SK-N-SH treated with all-trans-retinoic acid at 6 μM for 48 hours (cell line): ENCODE results near the gene TMEM232.

Source experiments
- ATAC-seq: fragments of 200-7000 bp; cut with Tn5 transposase; 3 replicates; pipeline ENCODE4 v1.9.1; 2020; ENCODE audit warnings: mild to moderate bottlenecking, moderate library complexity
- ARNTL ChIP-seq: fragments of 450-650 bp; formaldehyde crosslinking; IDR thresholded peaks from 2 replicates; pipeline ENCODE4 v1.5.0; 2020; ENCODE audit warnings: low read depth, mild to moderate bottlenecking, moderate library complexity, borderline replicate concordance
- BACH2 ChIP-seq: fragments of 250-450 bp; sonication (Bioruptor Pico); IDR thresholded peaks from 2 replicates; pipeline ENCODE4 v1.9.0; 2021; ENCODE audit warnings: mild to moderate bottlenecking, borderline replicate concordance
- CSDC2 ChIP-seq: fragments of 250-450 bp; sonication (Bioruptor Pico); IDR thresholded peaks from 2 replicates; pipeline ENCODE4 v1.5.0; 2020; ENCODE audit warnings: mild to moderate bottlenecking, moderate library complexity
- ESRRG ChIP-seq: fragments of 250-450 bp; sonication (Bioruptor Pico); IDR thresholded peaks from 2 replicates; pipeline ENCODE4 v1.6.1; 2021; ENCODE audit warnings: mild to moderate bottlenecking
- GLIS3 ChIP-seq: fragments of 250-450 bp; sonication (Bioruptor Pico); IDR thresholded peaks from 2 replicates; pipeline ENCODE4 v1.5.0; 2020; ENCODE audit warnings: mild to moderate bottlenecking, moderate library complexity
- ISL1 ChIP-seq: fragments of 250-450 bp; sonication (Bioruptor Pico); IDR thresholded peaks from 2 replicates; pipeline ENCODE4 v2.1.2; 2022; ENCODE audit warnings: mild to moderate bottlenecking, moderate library complexity
- OSR1 ChIP-seq: fragments of 250-450 bp; sonication (Bioruptor Pico); IDR thresholded peaks from 2 replicates; pipeline ENCODE4 v1.8.0; 2022; ENCODE audit warnings: moderate library complexity, mild to moderate bottlenecking, inconsistent platforms
- PPARA ChIP-seq: fragments of 250-450 bp; sonication (Bioruptor Pico); IDR thresholded peaks from 2 replicates; pipeline ENCODE4 v1.5.0; 2020; ENCODE audit warnings: mild to moderate bottlenecking, borderline replicate concordance
- RARB ChIP-seq: fragments of 250-450 bp; sonication (Bioruptor Pico); IDR thresholded peaks from 2 replicates; pipeline ENCODE4 v1.8.0; 2021; ENCODE audit warnings: mild to moderate bottlenecking, moderate library complexity
- SNAI2 ChIP-seq: fragments of 250-450 bp; sonication (Bioruptor Pico); IDR thresholded peaks from 2 replicates; pipeline ENCODE4 v1.5.0; 2020; ENCODE audit warnings: mild to moderate bottlenecking, moderate library complexity
- TOX ChIP-seq: fragments of 250-450 bp; sonication (Bioruptor Pico); IDR thresholded peaks from 2 replicates; pipeline ENCODE4 v1.8.0; 2021; ENCODE audit warnings: mild to moderate bottlenecking, moderate library complexity, borderline replicate concordance
- ZFP3 ChIP-seq: fragments of 250-450 bp; sonication (Bioruptor Pico); IDR thresholded peaks from 2 replicates; pipeline ENCODE4 v1.5.0; 2020; ENCODE audit warnings: mild to moderate bottlenecking, moderate library complexity
- ZFP30 ChIP-seq: fragments of 450-650 bp; formaldehyde crosslinking; IDR thresholded peaks from 2 replicates; pipeline ENCODE4 v1.5.0; 2022; ENCODE audit warnings: mild to moderate bottlenecking, moderate library complexity
- ZNF565 ChIP-seq: fragments of 450-650 bp; formaldehyde crosslinking; conservative IDR thresholded peaks from 2 replicates; pipeline ENCODE4 v1.5.0; 2020; ENCODE audit warnings: low read depth, mild to moderate bottlenecking, moderate library complexity
- ZNF70 ChIP-seq: fragments of 450-650 bp; formaldehyde crosslinking; IDR thresholded peaks from 2 replicates; pipeline ENCODE4 v1.5.0; 2020; ENCODE audit warnings: mild to moderate bottlenecking, moderate library complexity
- ZNF8 ChIP-seq: fragments of 450-650 bp; formaldehyde crosslinking; IDR thresholded peaks from 2 replicates; pipeline ENCODE4 v1.5.0; 2020; ENCODE audit warnings: mild to moderate bottlenecking, moderate library complexity
- TF ChIP-seq, protein P1 (sequence below): fragments of 250-450 bp; sonication (Bioruptor Pico); IDR thresholded peaks from 2 replicates; pipeline ENCODE4 v1.8.0; 2020; ENCODE audit warnings: mild to moderate bottlenecking, moderate library complexity, borderline replicate concordance
- TF ChIP-seq, protein P2 (sequence below): fragments of 250-450 bp; sonication (Bioruptor Pico); IDR thresholded peaks from 2 replicates; pipeline ENCODE4 v1.5.1; 2021; ENCODE audit warnings: mild to moderate bottlenecking, moderate library complexity
- TF ChIP-seq, protein P3 (sequence below): fragments of 250-450 bp; sonication (Bioruptor Pico); IDR thresholded peaks from 2 replicates; pipeline ENCODE4 v1.5.0; 2020; ENCODE audit warnings: mild to moderate bottlenecking, moderate library complexity
- TF ChIP-seq, protein P4 (sequence below): fragments of 250-450 bp; sonication (Bioruptor Pico); IDR thresholded peaks from 2 replicates; pipeline ENCODE4 v1.5.1; 2020; ENCODE audit warnings: low read depth, mild to moderate bottlenecking, moderate library complexity

Gene TMEM232

DNA sequence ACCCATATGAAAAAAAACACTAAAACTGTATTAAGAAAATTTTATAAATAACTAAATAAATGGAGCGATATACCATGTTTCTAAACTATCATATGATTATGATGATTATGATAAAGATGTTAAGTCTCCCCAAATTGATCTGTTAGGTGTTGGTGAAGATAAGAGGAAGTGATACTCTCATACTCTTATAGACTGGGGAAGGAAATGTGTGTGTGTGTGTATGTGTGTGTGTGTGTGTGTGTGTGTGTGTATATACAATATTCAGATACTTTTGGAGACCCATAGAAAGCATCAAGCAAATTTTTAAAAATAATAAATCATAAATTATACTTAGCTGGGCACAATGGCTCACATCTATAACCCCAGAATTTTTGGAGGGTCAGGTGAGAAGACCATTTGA lies 62.9 kb downstream of the TMEM232 start:
- ATAC-seq, result no peak
- TF ChIP-seq, protein P1, sequence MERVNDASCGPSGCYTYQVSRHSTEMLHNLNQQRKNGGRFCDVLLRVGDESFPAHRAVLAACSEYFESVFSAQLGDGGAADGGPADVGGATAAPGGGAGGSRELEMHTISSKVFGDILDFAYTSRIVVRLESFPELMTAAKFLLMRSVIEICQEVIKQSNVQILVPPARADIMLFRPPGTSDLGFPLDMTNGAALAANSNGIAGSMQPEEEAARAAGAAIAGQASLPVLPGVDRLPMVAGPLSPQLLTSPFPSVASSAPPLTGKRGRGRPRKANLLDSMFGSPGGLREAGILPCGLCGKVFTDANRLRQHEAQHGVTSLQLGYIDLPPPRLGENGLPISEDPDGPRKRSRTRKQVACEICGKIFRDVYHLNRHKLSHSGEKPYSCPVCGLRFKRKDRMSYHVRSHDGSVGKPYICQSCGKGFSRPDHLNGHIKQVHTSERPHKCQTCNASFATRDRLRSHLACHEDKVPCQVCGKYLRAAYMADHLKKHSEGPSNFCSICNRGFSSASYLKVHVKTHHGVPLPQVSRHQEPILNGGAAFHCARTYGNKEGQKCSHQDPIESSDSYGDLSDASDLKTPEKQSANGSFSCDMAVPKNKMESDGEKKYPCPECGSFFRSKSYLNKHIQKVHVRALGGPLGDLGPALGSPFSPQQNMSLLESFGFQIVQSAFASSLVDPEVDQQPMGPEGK (CRISPR knock-in tag), result no peak
- no peak for TF ChIP-seq SNAI2 (CRISPR knock-in tag)
- TF ChIP-seq OSR1 (CRISPR knock-in tag), result no peak
- TF ChIP-seq ZNF70 (CRISPR knock-in tag), result no peak
- TF ChIP-seq TOX (CRISPR knock-in tag), result no peak
- TF ChIP-seq, protein P2, sequence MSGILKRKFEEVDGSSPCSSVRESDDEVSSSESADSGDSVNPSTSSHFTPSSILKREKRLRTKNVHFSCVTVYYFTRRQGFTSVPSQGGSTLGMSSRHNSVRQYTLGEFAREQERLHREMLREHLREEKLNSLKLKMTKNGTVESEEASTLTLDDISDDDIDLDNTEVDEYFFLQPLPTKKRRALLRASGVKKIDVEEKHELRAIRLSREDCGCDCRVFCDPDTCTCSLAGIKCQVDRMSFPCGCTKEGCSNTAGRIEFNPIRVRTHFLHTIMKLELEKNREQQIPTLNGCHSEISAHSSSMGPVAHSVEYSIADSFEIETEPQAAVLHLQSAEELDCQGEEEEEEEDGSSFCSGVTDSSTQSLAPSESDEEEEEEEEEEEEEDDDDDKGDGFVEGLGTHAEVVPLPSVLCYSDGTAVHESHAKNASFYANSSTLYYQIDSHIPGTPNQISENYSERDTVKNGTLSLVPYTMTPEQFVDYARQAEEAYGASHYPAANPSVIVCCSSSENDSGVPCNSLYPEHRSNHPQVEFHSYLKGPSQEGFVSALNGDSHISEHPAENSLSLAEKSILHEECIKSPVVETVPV (CRISPR knock-in tag), result no peak
- TF ChIP-seq, protein P3, sequence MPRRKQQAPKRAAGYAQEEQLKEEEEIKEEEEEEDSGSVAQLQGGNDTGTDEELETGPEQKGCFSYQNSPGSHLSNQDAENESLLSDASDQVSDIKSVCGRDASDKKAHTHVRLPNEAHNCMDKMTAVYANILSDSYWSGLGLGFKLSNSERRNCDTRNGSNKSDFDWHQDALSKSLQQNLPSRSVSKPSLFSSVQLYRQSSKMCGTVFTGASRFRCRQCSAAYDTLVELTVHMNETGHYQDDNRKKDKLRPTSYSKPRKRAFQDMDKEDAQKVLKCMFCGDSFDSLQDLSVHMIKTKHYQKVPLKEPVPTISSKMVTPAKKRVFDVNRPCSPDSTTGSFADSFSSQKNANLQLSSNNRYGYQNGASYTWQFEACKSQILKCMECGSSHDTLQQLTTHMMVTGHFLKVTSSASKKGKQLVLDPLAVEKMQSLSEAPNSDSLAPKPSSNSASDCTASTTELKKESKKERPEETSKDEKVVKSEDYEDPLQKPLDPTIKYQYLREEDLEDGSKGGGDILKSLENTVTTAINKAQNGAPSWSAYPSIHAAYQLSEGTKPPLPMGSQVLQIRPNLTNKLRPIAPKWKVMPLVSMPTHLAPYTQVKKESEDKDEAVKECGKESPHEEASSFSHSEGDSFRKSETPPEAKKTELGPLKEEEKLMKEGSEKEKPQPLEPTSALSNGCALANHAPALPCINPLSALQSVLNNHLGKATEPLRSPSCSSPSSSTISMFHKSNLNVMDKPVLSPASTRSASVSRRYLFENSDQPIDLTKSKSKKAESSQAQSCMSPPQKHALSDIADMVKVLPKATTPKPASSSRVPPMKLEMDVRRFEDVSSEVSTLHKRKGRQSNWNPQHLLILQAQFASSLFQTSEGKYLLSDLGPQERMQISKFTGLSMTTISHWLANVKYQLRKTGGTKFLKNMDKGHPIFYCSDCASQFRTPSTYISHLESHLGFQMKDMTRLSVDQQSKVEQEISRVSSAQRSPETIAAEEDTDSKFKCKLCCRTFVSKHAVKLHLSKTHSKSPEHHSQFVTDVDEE, result no peak
- TF ChIP-seq ISL1 (CRISPR knock-in tag), result no peak
- TF ChIP-seq PPARA (CRISPR knock-in tag), result no peak
- TF ChIP-seq GLIS3 (CRISPR knock-in tag), result no peak
- TF ChIP-seq ZFP3 (CRISPR knock-in tag), result no peak
- no peak for TF ChIP-seq ZFP30 (CRISPR knock-in tag)
- TF ChIP-seq, all 23 proteins: peak for 0

DNA sequence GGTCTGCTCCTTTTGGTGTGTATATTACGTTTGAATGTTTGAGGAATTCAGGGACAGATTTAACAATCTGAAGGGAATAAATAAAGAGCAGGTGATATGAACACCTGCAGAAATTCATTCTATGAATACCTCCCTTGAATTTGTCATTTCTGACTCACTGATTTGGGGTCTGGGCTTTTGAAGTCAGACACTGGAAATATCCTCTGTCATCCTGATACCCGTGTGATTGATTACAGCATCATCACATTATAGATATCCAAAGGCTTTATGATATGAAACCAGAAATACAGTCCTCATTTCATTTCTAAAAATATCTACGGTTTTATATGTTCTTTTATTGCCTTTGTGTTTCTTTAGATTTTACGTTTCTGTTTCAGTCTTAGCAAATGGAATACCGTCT lies 68.5 kb downstream of the TMEM232 start:
- TF ChIP-seq ISL1 (CRISPR knock-in tag) (no peak), BACH2 (no peak), TOX (CRISPR knock-in tag) (no peak), ZNF70 (CRISPR knock-in tag) (no peak), ARNTL (CRISPR knock-in tag) (no peak), ZNF565 (no peak), OSR1 (CRISPR knock-in tag) (no peak), RARB (no peak), SNAI2 (CRISPR knock-in tag) (no peak), ESRRG (CRISPR knock-in tag) (no peak), PPARA (CRISPR knock-in tag) (no peak), ZFP30 (CRISPR knock-in tag) (no peak), CSDC2 (no peak), GLIS3 (CRISPR knock-in tag) (no peak), ZNF8 (no peak)
- TF ChIP-seq, protein P3, result no peak
- TF ChIP-seq, protein P4, sequence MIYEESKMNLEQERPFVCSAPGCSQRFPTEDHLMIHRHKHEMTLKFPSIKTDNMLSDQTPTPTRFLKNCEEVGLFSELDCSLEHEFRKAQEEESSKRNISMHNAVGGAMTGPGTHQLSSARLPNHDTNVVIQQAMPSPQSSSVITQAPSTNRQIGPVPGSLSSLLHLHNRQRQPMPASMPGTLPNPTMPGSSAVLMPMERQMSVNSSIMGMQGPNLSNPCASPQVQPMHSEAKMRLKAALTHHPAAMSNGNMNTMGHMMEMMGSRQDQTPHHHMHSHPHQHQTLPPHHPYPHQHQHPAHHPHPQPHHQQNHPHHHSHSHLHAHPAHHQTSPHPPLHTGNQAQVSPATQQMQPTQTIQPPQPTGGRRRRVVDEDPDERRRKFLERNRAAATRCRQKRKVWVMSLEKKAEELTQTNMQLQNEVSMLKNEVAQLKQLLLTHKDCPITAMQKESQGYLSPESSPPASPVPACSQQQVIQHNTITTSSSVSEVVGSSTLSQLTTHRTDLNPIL (CRISPR knock-in tag), result no peak
- TF ChIP-seq, protein P1 (CRISPR knock-in tag), result no peak
- no peak for ATAC-seq
